ENCODE results near the gene FAM83C.

FAM83C gene

GRCh38 chr20:35293303-35294292, 1.4 kb upstream of the FAM83C start:
- no peak for DNase-seq (ENCODE audit: low spot score)
- in situ Hi-C loops (cut with MboI; ENCODE audit: low sequenced_read_pairs, unreplicated experiment) = no loop called here
- TF ChIP-seq, protein P1, sequence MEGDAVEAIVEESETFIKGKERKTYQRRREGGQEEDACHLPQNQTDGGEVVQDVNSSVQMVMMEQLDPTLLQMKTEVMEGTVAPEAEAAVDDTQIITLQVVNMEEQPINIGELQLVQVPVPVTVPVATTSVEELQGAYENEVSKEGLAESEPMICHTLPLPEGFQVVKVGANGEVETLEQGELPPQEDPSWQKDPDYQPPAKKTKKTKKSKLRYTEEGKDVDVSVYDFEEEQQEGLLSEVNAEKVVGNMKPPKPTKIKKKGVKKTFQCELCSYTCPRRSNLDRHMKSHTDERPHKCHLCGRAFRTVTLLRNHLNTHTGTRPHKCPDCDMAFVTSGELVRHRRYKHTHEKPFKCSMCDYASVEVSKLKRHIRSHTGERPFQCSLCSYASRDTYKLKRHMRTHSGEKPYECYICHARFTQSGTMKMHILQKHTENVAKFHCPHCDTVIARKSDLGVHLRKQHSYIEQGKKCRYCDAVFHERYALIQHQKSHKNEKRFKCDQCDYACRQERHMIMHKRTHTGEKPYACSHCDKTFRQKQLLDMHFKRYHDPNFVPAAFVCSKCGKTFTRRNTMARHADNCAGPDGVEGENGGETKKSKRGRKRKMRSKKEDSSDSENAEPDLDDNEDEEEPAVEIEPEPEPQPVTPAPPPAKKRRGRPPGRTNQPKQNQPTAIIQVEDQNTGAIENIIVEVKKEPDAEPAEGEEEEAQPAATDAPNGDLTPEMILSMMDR (IDR thresholded peaks at IDR 0.05; ENCODE audit: borderline replicate concordance, control extremely low read depth, extremely low read depth, insufficient read depth, missing control alignments) = no peak

DNA sequence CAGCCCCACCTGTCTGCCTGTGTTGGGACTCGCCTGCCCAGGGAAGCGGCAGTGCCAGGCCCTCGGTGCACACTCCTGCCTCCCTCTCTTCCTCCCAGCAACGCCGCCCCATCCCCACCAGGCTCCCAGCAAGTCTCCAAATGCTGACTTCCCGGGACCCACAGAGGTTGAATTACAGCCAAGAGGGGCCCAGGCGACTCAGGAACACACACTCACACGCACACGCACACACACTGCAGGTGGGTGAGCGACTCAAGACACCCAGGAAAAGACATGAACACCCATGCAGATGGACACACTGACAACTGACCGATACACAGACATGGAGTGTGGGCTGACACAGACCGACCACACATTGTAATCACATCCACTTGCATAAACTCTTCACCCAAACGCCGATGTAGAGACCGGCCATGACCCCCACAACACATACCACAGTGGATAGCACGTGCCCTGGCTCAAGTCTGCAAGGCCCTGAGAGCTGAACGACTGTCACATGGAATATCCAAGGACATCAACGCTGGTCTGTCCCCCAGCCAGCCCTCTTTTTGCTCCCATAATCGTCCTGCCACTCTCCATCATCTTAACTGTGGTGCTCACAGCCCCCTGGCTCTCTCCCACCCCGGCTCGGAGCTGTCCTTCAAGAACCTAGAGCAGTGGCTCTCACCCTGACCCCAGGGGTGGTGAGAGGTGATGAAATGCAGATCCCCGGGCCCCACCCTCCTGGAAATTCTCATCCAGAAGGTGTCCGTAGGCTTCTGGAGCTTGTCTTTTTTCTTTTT, 470 bp upstream of the FAM83C start:
- in situ Hi-C loops (cut with MboI; ENCODE audit: low sequenced_read_pairs, unreplicated experiment) = no loop called here
- DNase-seq (ENCODE audit: low spot score) = no peak
- TF ChIP-seq, protein P1 (IDR thresholded peaks at IDR 0.05; ENCODE audit: borderline replicate concordance, control extremely low read depth, extremely low read depth, insufficient read depth, missing control alignments) = no peak

DNA sequence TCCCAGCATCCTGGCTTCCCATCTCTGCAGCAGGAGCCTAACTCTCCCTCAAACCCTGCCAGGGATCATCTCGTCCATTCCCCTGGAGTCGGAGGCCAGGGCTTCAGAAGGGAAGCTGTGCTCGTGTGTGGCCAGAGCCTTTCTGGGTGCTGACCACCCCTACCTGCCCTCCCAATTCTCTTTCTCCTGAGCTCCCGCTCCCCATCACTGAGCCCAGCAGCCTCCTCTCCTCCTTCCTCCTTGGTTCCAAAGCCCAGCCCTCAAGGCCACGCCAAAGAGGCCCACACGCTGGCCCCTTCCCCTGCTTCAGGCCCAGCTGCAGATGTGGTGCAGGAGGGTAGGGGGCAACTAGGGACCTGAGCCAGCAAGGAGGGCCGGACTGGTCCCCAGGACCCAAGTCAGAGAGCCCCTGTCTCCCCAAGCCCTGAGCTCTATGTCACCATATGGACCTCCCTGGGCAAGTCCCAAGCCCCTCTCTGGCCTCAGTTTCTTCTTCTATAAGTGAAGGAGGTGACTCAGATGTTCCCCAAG, 1.3 kb downstream of the FAM83C start:
- DNase-seq (ENCODE audit: low spot score) = no peak
- TF ChIP-seq, protein P1 (IDR thresholded peaks at IDR 0.05; ENCODE audit: borderline replicate concordance, control extremely low read depth, extremely low read depth, insufficient read depth, missing control alignments) = no peak
- in situ Hi-C loops (cut with MboI; ENCODE audit: low sequenced_read_pairs, unreplicated experiment) = no loop called here

DNA sequence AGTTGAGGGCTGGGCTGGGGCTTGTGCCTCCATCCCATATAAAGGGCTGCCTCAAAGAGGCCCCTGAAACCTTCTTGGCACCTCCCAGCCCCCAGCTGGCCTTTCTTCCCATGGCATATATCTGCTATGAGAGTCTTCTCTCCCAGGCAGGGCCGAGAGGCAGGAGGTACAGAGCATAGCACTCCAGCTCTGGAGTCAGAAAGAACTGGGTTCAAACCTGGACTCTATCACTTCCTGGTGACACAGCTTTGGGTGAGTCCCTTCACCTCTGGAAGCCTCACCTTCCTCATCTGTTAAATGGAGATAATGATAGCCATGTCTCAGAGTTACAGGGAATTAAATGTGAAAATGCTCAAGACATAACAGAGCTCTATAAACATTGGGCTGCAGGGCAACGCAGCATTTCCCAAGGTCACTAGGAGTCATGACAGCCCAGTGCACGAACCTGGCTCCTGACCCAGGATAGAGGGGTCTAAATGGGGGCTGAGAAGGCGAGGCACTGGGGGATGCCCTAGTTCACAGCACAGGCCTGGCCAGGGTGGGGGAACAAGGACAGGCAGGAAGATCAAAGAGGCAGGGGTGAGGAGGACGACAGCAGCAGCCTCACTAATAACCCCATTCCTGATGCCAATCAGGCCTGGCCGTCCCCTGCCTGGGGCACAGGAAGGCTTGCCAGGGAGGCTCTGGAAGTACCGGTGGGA, 1.9 kb downstream of the FAM83C start:
- in situ Hi-C loops (cut with MboI; ENCODE audit: low sequenced_read_pairs, unreplicated experiment) = no loop called here
- TF ChIP-seq, protein P1 (IDR thresholded peaks at IDR 0.05; ENCODE audit: borderline replicate concordance, control extremely low read depth, extremely low read depth, insufficient read depth, missing control alignments) = no peak

DNA sequence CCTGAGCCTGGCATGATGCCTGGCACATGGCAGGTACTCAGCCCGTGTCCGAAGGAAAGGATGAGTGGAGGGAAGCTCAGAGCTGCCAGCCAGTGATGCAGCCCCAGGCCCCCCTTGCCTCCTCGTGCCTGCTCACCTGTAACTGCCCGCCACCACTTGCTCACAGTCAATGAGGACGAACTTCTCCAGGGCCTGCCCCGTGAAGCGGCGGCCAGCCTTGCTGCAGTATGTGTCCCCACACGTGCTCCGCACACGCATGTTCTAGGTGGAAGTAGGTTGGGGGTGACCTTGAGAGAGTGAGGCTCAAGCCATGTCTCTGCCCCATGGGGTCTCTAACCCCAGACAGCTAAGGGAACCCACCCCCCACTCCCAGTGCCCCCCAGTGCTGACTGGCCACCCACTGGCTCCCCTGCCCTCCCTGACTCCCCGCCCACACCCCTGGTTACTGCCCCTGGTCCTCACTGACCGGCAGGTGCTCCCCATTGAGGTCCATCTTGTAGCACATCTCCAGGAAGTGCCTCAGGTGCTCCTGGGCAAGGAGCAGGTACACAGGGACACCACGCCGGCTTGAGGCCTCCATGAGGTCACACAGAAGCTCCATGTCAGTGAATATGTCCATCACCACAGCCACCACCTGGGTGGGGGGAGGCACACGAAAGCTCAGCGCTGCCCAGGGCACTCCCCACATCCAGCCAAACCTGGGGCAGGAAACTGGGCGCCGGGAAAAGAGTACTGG, 3.7 kb downstream of the FAM83C start:
- DNase-seq (ENCODE audit: low spot score) = no peak
- TF ChIP-seq, protein P1 (IDR thresholded peaks at IDR 0.05; ENCODE audit: borderline replicate concordance, control extremely low read depth, extremely low read depth, insufficient read depth, missing control alignments) = no peak
- in situ Hi-C loops (cut with MboI; ENCODE audit: low sequenced_read_pairs, unreplicated experiment) = no loop called here

More for the DNA sequence above, 1.9 kb downstream of the FAM83C start:
- DNase-seq (ENCODE audit: low spot score) = no peak

Measured in GM13976 (cell line).